GM21619 (cell line): ENCODE data around the gene NAT10.
A peak's percentile ranks its signal among the peaks of the same experiment; 100 is the strongest.

ENCODE experiments used
- ATAC-seq: cut with Tn5 transposase; IDR thresholded peaks from one replicate; pipeline ENCODE4 v1.9.1; 2021; ENCODE audit not compliant: unreplicated experiment

The NAT10 gene

DNA sequence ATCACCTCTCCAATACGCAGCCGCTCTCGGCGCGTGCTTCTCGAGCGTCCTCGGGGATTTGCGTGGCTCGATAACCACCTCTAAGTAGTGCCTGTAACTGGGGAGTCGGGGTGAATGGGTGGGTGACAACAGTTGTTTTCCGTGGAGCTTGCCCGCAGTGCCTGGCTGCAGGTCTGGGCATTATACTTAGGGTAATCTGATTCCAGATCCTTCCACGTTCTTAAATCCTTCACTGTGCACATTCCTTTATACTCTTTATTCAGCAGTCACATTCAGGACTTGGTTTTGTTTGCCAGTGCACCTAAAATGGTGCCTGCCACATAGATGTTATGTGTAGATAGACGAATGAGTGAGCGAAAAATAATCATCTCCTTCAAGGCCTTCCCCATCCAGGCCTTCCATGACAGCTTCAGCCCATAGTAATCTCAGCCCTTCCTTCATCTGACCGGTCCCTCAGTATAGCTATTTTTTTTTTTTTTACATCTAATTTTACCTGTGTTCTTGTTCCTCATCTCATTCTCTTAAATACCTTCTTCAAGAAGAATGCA is 602 bp downstream of the NAT10 start:
- ATAC-seq = peak; percentile 11

DNA sequence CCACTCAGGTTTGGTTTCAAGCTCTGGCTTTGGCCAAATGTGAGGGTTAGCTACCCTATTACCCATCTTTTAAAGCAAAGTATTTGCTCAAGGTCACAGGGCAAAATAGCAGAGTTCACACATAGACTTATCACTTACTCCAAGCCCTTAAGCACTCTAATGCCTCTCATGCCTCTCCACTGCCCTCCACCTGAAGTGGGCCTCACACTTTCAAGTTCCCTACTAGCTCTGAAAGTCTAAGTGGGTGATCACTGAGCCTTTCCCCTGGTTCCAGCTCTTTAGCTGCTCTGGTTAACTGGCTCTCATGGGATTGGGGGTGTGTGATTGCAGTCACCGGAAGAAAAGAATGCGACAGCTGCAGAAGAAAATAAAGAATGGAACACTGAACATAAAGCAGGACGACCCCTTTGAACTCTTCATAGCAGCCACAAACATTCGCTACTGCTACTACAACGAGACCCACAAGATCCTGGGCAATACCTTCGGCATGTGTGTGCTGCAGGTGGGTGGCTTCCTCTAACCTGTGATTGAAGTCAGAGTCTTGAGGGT is 6.4 kb downstream of the NAT10 start:
- ATAC-seq = no peak

DNA sequence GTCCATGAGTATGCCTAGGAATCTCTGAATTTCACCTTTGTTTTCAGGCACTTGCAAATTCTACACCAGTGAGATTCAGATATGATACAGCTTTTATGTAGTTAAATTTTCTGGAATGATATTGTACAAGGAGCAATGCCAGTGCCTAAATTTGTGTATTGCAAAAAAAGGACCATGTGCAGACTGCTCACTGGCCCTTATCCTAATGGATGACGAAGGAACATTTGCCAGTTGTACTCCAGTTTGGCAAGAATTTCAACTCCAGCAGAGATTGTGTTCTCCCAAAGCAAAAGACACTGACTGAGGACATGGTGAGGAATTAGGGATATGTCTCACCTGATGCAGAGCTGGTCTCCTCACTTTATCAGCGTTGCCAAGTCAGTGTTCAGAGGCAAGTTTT is 8.6 kb downstream of the NAT10 start:
- no peak for ATAC-seq

DNA sequence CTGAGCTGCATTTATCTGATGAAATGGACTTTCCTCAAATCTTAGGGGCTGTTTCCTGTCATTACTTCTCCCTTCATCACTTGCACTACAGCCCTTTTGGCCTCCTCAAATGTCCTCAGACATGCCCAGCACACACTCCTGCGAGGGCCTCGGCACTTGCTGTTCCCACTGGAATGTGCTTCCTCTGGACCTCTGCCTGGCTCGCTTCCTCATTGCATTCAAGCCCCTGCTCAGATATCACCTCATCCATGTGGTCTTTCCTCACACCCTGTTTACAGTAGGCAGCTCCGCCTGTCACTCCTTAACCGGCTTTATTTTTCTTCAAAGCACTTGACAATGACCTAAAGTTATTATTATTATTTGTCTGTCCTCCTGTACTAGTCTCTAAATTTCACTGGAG is 9.0 kb downstream of the NAT10 start:
- no peak for ATAC-seq

DNA sequence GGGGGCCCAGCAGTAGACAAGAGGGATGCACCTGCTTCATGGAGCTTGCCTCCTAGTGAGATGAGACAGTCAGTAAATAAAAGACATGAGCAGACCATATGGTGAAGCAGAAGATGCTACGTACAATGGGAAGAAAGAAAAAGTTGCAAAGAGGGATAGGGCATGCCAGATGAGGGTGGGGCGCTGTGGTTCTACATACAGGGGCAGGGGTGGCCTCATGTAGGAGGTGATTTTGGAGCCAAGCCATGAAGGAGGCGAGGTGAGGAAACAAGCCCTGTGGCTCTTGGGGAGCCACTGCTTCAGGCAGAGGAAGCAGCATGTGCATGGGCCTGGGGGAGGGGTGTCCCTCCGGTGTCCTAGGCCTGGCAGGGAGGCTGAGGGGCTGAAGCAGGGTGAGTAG is 15.2 kb downstream of the NAT10 start:
- no peak for ATAC-seq

DNA sequence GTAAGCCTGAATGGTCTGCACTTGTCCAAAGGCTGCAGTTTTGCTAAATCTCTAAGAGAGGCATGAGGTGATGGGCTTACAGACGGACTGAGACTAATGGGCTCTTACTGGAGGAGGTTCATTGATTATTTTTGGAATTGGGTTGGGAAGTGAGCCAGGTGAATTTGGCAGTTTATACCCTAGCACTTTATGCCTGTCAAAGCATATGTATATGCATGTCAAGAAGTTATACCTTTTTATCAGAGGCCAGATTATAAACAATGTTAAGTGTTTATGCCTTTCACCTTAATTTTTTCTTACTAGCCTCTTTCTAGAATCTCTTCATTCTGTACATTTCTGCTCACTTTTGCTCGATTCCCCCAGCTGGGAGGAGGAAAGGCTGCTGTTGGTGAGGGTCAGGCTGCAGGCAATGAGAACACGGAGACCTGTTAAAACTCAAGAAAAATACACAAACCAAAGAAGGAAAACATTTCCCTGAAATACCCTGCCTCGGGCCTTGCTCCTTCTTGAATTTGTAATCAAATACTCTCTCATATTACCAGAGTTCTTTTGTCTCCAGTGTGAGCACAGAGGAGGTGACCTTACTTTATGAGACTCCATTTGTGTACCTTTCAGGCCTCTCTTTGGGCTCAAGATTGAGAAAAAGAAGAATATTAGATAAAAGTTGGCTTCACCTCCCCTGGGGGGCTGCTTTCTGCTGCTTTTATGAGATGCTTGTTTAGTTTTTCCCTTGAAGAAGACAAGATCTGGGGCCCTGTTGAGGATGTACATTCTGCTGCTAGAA is 19.6 kb downstream of the NAT10 start:
- ATAC-seq = no peak

DNA sequence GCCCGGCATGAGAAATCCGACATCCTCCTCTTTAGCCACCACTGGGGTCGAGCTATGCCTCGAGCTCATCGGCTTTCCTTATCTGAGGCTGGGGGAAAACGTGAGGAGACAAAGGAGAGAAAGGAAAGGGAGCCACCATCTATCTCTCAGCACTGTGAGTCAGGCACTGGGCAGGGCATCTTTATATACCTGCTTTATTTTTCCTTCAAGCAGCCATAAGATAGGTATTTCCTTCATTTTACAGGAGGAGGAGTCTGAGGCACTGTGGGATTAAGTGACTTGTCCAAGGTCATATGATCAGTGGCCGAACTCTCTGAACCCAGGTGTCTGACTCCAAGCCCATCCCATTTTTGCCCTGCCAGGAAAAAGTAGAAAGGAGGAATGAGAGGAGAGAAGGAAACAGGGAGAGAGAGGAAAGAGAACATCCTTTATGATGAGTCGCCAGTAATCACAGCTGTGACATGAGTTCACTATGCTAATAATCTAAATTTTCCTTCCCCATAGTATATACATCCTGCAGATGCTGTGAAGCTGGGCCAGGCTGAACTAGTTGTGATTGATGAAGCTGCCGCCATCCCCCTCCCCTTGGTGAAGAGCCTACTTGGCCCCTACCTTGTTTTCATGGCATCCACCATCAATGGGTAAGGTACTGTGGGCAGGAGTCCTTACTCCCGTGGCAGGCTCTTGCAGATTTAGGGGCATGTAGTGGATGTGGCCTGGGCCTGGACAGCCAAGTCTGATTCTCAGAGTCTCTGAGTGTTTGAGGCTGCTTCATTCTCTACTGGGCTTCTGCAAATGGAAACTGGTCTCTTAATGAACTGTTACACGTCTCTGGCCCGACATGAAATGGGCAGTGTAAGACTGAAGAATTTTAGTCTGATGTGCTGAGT is 21.8 kb downstream of the NAT10 start:
- ATAC-seq = no peak

DNA sequence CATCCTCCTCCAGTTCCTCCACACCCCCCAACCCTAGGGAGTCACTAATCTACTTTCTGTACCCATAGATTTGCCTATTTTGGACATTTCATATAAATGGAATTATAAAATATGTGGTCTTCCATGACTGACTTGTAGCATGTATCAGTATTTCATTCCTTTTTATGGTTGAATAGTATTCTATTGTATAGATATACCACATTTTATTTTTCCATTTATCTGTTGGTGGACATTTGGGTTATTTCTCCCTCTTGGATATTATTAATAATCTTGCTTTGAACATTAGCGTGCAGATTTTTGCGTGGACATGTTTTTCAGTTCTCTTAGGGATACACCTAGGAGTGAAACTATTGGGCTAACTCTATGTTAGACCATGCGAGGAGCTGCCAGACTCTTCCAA is 23.4 kb downstream of the NAT10 start:
- ATAC-seq = no peak

DNA sequence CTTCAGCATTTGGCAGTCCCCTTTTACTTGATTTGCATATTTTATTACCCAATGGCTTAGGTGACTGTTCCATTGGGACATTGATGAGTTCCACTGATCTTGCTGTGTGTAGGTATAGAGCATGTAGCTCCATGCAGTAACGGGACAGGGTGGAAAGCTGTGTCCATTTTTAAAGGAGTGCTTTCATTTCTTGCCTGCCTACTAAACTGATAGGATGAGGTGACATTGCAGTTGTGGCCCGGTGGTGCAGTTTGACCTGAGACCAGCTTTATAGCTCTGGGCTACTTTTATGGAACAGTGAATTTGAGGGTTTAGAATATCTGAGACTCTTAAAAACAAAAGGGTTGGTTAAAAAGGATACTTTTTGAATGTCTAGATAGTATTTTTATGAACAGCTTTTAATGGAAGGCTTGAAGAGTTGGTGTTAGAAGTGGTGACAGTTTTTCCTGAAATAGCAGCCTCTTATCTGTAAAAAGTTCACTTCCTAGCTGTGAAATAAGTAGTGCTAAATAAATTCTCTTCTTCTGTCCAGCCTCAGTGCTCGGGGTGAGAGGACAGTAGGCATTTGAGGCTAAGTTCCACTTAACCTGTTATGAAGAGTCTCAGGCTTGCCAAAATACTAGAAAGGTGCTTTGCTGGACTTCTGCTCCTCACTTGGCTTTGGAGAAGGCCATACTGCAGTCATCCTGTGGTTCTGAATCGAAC is 27.0 kb downstream of the NAT10 start:
- no peak for ATAC-seq

DNA sequence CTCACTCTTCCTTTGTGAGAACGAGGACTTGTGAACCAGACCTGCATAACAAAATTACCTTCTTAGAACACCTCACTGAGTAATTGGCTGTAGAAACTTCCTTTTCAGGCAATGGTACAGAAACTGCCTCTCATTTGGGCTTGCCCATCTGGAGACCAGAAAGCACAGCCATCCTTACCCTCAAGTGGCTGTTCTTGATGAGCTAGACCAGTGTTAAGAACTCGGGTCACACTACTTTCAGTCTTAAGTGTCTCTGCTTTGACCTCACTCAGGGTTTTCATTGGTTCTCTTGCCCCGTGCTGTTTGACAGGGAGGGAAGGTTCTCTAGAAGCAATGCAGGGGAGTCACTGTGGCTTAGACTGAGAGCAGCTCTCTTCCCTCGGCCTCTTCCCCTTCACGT is 29.3 kb downstream of the NAT10 start:
- ATAC-seq = peak; percentile 55

DNA sequence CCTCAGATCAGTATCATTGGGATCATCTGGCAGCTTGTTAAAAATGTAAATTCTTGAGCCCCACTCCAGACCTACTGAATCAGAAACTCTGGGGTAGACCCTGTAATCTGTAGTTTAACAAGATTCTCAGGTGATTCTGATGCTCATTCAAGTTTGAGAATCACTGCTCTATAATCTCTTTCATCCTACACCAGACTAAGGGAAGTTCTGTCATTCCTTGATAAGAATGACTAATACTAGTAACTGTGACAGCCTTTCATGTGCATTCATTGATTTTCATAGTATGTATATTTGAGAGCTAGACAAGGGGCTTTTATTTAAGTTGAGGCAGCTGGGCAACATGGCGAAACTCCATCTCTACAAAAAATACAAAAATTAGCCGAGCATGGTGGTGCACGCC is 30.0 kb downstream of the NAT10 start:
- peak; percentile 20 for ATAC-seq

DNA sequence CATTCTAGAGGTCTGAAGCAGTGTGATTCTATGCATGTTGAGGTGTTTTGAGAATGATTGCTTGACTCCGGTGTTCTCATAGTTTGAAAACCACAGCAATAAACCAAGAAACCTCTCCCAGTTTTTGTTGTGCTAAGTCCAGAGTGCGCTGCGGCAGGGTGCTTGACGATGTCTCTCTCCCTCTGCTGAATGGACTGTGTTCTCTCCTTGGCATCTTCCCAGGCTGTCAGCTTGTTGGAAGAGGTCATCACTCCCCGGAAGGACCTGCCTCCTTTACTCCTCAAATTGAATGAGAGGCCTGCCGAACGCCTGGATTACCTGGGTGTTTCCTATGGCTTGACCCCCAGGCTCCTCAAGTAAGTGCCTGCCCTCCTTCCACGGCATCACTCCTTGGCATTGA is 31.0 kb downstream of the NAT10 start:
- no peak for ATAC-seq

DNA sequence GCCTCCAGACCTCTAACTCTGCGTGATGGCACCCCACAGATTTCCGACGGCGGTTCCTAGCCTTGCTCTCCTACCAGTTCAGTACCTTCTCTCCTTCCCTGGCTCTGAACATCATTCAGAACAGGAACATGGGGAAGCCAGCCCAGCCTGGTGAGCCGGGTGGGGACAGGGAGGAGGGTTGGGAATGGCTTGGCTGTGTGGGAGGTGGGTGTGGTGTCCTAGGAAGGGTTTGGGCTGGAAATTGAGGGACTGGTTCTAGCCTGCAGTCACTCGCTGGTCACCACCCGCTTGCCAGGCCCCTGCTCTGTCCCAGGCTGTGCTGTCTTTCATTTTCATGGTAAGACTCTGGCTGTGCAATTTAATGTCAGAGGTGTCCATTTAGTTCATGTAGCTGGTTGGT is 33.9 kb downstream of the NAT10 start:
- no peak for ATAC-seq

DNA sequence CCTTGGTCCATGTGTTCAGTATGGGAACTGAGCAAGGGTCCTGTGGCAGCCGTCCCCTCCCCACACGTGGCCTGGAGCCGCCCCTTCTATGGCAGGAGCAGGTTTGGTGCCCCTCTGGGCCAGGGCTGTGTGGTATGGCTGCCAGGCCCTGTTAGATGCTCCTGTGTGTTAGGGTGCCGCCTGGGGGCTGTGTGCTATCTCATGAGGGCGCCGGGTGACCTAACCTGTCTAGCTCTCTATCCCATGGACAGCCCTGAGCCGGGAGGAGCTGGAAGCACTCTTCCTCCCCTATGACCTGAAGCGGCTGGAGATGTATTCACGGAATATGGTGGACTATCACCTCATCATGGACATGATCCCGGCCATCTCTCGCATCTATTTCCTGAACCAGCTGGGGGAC is 34.7 kb downstream of the NAT10 start:
- ATAC-seq = no peak

DNA sequence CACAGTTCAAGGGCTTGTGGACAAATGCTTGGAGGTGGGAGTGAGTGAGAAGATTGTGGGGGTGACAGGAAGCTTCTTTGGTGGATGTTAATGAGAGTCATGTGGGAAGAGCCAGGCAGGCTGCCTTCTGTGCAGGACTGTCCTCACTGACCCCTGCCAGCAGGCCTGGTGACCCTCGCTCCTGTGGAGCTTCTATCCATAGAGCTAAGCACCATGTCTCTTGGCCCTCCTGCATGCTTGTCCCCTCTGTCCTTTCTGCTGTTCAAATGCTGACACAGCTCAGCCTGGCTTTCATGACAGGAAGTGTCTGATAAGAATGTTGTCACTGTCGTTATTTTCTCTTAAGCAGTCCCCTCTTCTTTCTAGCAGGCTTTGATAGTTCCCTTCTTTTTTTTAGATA is 37.6 kb downstream of the NAT10 start:
- ATAC-seq = no peak

DNA sequence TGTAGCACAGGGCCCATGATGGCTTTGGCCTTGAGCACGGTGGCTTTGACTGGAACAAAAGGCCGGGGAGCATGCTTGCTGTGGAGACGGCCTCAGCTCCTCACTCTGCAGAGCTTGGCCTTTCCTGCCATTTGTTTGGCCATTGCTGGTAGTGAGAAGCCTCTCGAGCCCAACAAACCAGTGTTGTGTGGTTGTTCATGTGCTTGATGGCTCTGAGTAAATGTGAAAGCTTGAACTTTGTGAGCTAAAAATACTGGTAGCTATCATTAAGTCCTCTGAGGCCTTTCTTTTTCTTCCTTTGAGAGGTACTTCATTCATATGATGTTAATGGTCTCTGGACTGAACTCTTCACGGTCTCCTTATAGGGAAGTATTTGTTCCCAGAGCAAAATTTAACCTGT is 39.6 kb downstream of the NAT10 start:
- no peak for ATAC-seq

DNA sequence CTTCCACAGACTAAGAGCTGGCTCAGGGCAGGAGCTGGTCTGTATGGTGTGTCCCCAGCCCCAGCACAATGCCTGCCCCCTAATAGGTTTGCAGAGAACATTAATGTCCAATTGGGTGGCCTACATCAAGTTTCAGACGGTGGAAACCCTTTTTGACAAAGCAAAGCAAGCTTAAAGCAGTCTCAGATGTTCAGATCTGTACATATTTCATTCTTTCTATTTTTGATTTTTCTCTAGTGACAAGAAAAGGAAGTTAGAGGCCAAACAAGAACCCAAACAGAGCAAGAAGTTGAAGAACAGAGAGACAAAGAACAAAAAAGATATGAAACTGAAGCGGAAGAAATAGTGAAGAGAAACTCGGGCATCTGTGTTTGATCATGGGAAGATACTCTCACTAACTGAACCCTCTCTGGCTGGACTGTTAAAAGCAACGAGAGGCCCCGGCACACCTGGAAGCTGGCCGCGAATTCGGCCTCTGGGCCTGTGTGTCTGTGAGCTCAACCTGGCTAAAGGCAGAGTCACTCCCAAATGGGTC is 40.5 kb downstream of the NAT10 start:
- no peak for ATAC-seq

DNA sequence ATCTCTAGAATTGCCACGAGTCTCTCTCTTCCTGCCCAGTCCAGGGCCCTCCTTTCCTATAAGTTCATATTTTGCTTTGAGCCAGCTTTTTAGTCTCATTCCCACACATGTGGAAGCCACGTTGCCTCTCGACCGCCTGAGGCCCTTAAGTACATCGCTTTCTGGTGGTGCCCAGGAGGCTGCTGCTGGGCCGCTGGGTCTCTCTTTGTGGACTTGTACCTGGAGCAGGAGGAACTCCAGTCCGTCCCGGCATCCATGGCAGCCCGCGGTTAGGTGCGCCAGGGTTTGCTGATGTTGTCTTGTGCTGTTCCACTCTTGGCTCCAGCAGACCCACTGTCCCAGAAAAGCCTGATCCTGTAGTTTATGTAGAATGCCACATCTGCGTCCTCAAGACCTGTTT is 41.0 kb downstream of the NAT10 start:
- ATAC-seq = no peak

DNA sequence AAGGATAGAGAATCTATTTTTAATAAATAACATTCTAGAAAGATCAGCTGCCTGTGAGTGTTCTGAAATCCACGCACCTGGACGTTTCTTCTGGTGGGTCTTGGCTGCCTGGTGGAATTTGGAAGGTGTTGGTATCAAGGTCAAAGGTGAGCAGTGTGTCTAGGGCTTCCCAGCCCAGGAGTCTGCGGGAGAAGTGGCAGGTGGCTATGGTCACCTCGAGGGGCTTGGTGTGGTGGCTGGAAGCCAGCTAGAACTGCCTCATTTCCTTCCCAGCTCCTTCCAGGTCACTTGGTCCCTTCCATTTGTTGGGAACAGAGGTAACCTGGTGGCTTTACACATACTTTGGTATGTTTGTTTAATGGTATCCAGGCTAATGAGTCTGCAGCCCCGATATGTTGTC is 41.4 kb downstream of the NAT10 start:
- no peak for ATAC-seq

DNA sequence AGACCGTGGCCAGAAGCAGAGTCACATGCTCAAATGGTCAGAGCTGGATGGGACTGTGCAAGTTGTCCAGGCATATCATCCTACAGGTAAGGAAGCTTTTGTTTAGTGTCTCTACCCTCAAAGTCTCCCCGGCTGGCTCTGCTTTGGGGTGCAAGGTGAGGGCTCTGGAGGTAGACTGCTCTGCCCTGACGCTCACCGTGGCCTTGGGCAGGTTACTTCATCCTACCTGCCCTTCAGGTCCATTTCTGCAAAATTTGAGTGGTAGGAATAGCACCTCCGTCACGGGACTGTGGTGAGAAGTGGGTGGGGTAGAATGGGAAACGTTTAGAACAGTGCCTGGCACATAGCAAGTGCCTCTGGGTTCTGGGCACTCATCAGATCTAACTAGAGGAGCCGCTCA is 42.2 kb downstream of the NAT10 start:
- ATAC-seq = no peak
